ENCODE measurements around the gene CAV2.

- no peak for TF ChIP-seq CTCF (conservative IDR thresholded peaks at IDR 0.05; ENCODE audit: low read depth, low read length)
- no peak for TF ChIP-seq EZH2 (IDR thresholded peaks at IDR 0.05; ENCODE audit: borderline replicate concordance, low read depth, low read length, poor library complexity, severe bottlenecking)
Measured at GRCh38 chr7:116463956-116464355, 35.6 kb upstream of the CAV2 start.
